ENCODE results near the gene CBLC. TPM values are rescaled to one million over a fixed set of nuclear protein-coding genes. Genes with fewer than 3 reads are reported as not detected.

Gene CBLC
- total and polyA plus RNA-seq, 10 of the 15 experiments (the other 5 are each of a cell fraction or from before 2014, with no cell fraction given) = not detected

DNA sequence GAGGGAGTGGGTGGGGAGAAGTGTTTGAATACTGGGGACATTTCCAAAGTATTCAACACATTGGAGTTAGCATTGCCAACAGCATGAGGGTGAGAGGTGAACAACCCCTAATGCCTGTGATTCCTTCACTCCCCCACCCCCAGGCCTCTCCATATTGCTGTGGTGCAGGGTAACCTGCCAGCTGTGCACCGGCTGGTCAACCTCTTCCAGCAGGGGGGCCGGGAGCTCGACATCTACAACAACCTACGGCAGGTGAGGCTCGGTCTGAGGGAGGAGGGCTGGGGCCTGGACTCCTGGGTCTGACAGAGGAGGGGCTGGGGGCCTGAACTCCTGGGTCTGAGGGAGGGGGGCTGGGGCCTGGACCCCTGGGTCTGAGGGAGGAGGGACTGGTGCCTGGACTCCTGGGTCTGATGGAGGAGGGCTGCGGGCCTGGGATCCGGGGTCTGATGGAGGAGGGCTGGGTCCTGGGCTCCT is 21.6 kb upstream of the CBLC start:
- intact Hi-C loops (cut with micrococcal nuclease; ENCODE audit: unreplicated experiment) (no loop called here), in situ Hi-C loops (cut with MboI) (no loop called here)
- ChIA-PET SMC1A (ENCODE audit: uncharacterized antibody, unreplicated experiment) (interaction anchor here (2.8 to 7.7 kb wide), 2 partner anchors 12 to 31 kb away, joined by 12 to 115 read pairs; no protein-coding TSS in a partner anchor), RAD21 (ENCODE audit: unreplicated experiment) (interaction anchor here (1.3 kb wide), 1 partner anchor 32 kb away, joined by 12 read pairs; no protein-coding TSS in a partner anchor), CTCF (interaction anchor here (1.7 to 7.7 kb wide), 2 partner anchors 14 to 32 kb away, joined by 11 to 109 read pairs; no protein-coding TSS in a partner anchor), POLR2A (no interaction called here)
- no peak overlapping the region for H3K4me2 ChIP-seq (ENCODE audit: control insufficient read depth, insufficient read depth)
- no peaks in the 10 kb centered on the region for H3K9me3 ChIP-seq (replicated peaks; ENCODE audit: control insufficient read depth, insufficient read depth, low read length)
- peaks cover 29% of the 10 kb centered on the region for H3K79me2 ChIP-seq (ENCODE audit: control insufficient read depth, insufficient read depth, low read length)
- no peak overlapping the region for H3K4me3 ChIP-seq
- H3K4me1 ChIP-seq (ENCODE audit: control insufficient read depth, insufficient read depth, low read length) = peaks cover 19% of the 10 kb centered on the region
- 94% methylated on average over 3 of the region's 7 CpGs for WGBS (ENCODE audit: insufficient coverage, insufficient replicate concordance, low lambda C conversion rate, missing lambda C conversion rate)
- no peaks in the 10 kb centered on the region for H3K27me3 ChIP-seq (replicated peaks in 1 of 2; ENCODE audit: control insufficient read depth in 2 of 2, insufficient read depth in 2 of 2, low read length in 1 of 2)
- TF ChIP-seq NFYA (IDR thresholded peaks at IDR 0.05; ENCODE audit: borderline replicate concordance, low read depth, low read length) (no peak), BRCA1 (IDR thresholded peaks at IDR 0.05; ENCODE audit: low read depth, low read length) (no peak), IRF4 (IDR thresholded peaks at IDR 0.05; ENCODE audit: low read depth, low read length) (no peak), NFXL1 (IDR thresholded peaks at IDR 0.05; ENCODE audit: borderline replicate concordance) (no peak), GATAD2B (conservative IDR thresholded peaks at IDR 0.05; ENCODE audit: low read depth) (no peak), ZZZ3 (IDR thresholded peaks at IDR 0.05; ENCODE audit: control insufficient read depth, insufficient read length, low read depth) (no peak), MEF2B (IDR thresholded peaks at IDR 0.05; ENCODE audit: partially characterized antibody, poor library complexity, severe bottlenecking) (no peak), POLR2AphosphoS2 (IDR thresholded peaks at IDR 0.05; ENCODE audit: low read depth, low read length) (no peak), SREBF2 (IDR thresholded peaks at IDR 0.05; ENCODE audit: low read length) (no peak), RUNX3 (IDR thresholded peaks at IDR 0.05; ENCODE audit: low read length) (no peak)
- TF ChIP-seq, protein P1, sequence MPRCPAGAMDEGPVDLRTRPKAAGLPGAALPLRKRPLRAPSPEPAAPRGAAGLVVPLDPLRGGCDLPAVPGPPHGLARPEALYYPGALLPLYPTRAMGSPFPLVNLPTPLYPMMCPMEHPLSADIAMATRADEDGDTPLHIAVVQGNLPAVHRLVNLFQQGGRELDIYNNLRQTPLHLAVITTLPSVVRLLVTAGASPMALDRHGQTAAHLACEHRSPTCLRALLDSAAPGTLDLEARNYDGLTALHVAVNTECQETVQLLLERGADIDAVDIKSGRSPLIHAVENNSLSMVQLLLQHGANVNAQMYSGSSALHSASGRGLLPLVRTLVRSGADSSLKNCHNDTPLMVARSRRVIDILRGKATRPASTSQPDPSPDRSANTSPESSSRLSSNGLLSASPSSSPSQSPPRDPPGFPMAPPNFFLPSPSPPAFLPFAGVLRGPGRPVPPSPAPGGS (IDR thresholded peaks at IDR 0.05; ENCODE audit: borderline replicate concordance, insufficient read depth, low read depth, low read length, poor library complexity, severe bottlenecking) = no peak
- TF ChIP-seq, protein P2, sequence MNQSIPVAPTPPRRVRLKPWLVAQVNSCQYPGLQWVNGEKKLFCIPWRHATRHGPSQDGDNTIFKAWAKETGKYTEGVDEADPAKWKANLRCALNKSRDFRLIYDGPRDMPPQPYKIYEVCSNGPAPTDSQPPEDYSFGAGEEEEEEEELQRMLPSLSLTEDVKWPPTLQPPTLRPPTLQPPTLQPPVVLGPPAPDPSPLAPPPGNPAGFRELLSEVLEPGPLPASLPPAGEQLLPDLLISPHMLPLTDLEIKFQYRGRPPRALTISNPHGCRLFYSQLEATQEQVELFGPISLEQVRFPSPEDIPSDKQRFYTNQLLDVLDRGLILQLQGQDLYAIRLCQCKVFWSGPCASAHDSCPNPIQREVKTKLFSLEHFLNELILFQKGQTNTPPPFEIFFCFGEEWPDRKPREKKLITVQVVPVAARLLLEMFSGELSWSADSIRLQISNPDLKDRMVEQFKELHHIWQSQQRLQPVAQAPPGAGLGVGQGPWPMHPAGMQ (IDR thresholded peaks at IDR 0.05; ENCODE audit: borderline replicate concordance) = no peak
- TF ChIP-seq, protein P3, sequence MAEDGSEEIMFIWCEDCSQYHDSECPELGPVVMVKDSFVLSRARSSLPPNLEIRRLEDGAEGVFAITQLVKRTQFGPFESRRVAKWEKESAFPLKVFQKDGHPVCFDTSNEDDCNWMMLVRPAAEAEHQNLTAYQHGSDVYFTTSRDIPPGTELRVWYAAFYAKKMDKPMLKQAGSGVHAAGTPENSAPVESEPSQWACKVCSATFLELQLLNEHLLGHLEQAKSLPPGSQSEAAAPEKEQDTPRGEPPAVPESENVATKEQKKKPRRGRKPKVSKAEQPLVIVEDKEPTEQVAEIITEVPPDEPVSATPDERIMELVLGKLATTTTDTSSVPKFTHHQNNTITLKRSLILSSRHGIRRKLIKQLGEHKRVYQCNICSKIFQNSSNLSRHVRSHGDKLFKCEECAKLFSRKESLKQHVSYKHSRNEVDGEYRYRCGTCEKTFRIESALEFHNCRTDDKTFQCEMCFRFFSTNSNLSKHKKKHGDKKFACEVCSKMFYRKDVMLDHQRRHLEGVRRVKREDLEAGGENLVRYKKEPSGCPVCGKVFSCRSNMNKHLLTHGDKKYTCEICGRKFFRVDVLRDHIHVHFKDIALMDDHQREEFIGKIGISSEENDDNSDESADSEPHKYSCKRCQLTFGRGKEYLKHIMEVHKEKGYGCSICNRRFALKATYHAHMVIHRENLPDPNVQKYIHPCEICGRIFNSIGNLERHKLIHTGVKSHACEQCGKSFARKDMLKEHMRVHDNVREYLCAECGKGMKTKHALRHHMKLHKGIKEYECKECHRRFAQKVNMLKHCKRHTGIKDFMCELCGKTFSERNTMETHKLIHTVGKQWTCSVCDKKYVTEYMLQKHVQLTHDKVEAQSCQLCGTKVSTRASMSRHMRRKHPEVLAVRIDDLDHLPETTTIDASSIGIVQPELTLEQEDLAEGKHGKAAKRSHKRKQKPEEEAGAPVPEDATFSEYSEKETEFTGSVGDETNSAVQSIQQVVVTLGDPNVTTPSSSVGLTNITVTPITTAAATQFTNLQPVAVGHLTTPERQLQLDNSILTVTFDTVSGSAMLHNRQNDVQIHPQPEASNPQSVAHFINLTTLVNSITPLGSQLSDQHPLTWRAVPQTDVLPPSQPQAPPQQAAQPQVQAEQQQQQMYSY (CRISPR knock-in tag; IDR thresholded peaks at IDR 0.05) = no peak
- no peak overlapping the region for H2AFZ ChIP-seq (ENCODE audit: control insufficient read depth, low read depth, low read length)
- H3K36me3 ChIP-seq (ENCODE audit: control insufficient read depth in 2 of 2, insufficient read depth in 2 of 2, low read length in 1 of 2) = peaks cover 3 to 11% of the 10 kb centered on the region in 2 experiments; a peak in 3 of 4 replicates
- no peak overlapping the region for H3K27ac ChIP-seq (ENCODE audit: control insufficient read depth, insufficient read depth)
- no peak overlapping the region for H3K9ac ChIP-seq (ENCODE audit: control insufficient read depth, insufficient read depth, low read length)
- no TSS peak for BruUV-seq (replicated peaks)
- H4K20me1 ChIP-seq (ENCODE audit: control insufficient read depth, insufficient read depth) = no peaks in the 10 kb centered on the region
- no peak for ATAC-seq
- DNase-seq (ENCODE audit: low read depth, low spot score) = no peak
- no peak for FAIRE-seq

Data from GM12878 (cell line).